ENCODE data around the gene PLSCR1. TPM values are rescaled to one million over a fixed set of nuclear protein-coding genes. Genes with fewer than 3 reads are reported as not detected.
"Not testable (repeated sequence)": the region's sequence is repeated elsewhere in the genome, so short reads cannot be mapped to it uniquely, and the experiment has no call there.

Gene PLSCR1
- total and polyA plus RNA-seq, 2 donors (not counting 1 experiment from before 2014, with no cell fraction given), result 16.8 to 44.6 TPM

DNA sequence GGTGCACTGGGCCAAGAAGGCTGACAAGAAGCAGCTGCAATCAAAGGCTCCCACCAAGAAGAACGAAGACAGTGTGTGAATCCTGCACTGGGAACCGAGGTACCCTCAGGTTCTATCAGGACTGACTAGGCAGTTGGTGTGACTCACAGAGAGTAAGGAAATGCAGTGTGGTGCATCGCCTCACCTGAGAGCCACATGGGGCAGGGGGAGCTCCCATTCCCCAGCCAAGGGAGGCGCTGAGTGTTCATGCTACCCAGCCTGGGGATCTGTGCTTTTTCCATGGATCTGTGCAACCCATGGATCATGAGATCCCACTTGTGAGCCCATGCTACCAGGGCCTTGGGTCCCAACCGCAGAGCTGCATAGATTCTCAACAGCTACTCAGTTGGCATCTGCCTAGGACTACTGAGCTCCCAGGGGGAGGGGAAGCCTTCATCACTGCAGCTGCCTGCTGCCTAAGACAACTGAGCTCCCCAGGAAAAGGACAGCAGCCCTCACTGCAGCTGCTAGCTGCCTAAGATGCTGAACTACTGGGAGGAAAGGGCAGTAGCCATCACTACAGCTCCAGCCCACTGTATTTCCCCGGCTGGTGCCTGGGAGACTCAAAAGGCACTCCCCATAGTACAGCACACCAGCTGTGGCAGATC lies 68.2 kb downstream of the PLSCR1 start:
- H3K27me3 ChIP-seq (replicated peaks in 1 of 4; ENCODE audit: control extremely low read depth in 1 of 4, control insufficient read depth in 3 of 4, insufficient read depth in 4 of 4, low read length in 3 of 4), result peaks cover 0 to 3% (median 0%) of the 10 kb centered on the region in 4 experiments
- no peaks in the 10 kb centered on the region for H3K36me3 ChIP-seq (replicated peaks in 1 of 2; ENCODE audit: control extremely low read depth in 1 of 2, control insufficient read depth in 1 of 2, extremely low read depth in 1 of 2, insufficient read depth in 2 of 2, low read length in 1 of 2)
- H3K27me3 Mint-ChIP-seq, result peaks cover 18% of the 10 kb centered on the region
- no peak overlapping the region for H3K4me2 ChIP-seq (replicated peaks; ENCODE audit: low read depth, low read length, poor library complexity, severe bottlenecking)
- no peaks in the 10 kb centered on the region for H3K4me1 Mint-ChIP-seq
- H3K9me3 Mint-ChIP-seq (ENCODE audit: insufficient read depth), result no peaks in the 10 kb centered on the region
- H3K4me1 ChIP-seq (ENCODE audit: control insufficient read depth in 2 of 2, insufficient read depth in 2 of 2, low read length in 2 of 2), result no peaks in the 10 kb centered on the region
- 98% methylated on average over 5 of the region's 6 CpGs for WGBS (ENCODE audit: insufficient coverage)
- intact Hi-C loops (cut with micrococcal nuclease), result no loop called here
- no peak for ATAC-seq (ENCODE audit: low read depth)
- H3K27ac Mint-ChIP-seq, result no peak overlapping the region
- peaks cover 0 to 4% (median 0%) of the 10 kb centered on the region in 3 donors for H3K9me3 ChIP-seq (ENCODE audit: control extremely low read depth in 1 of 3, control insufficient read depth in 2 of 3, insufficient read depth in 1 of 3, low read length in 2 of 3)
- ChIA-PET POLR2A (no interaction called here), CTCF (no interaction called here)
- no peaks in the 10 kb centered on the region for H4K20me1 ChIP-seq (ENCODE audit: control insufficient read depth, insufficient read depth, low read length, poor library complexity, severe bottlenecking)
- no peak for DNase-seq
- TF ChIP-seq, protein P1, sequence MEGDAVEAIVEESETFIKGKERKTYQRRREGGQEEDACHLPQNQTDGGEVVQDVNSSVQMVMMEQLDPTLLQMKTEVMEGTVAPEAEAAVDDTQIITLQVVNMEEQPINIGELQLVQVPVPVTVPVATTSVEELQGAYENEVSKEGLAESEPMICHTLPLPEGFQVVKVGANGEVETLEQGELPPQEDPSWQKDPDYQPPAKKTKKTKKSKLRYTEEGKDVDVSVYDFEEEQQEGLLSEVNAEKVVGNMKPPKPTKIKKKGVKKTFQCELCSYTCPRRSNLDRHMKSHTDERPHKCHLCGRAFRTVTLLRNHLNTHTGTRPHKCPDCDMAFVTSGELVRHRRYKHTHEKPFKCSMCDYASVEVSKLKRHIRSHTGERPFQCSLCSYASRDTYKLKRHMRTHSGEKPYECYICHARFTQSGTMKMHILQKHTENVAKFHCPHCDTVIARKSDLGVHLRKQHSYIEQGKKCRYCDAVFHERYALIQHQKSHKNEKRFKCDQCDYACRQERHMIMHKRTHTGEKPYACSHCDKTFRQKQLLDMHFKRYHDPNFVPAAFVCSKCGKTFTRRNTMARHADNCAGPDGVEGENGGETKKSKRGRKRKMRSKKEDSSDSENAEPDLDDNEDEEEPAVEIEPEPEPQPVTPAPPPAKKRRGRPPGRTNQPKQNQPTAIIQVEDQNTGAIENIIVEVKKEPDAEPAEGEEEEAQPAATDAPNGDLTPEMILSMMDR (IDR thresholded peaks at IDR 0.05), result no peak
- no peak for TF ChIP-seq EZH2 (IDR thresholded peaks at IDR 0.05; ENCODE audit: borderline replicate concordance, insufficient read depth, low read depth, low read length, poor library complexity, severe bottlenecking)
- H2AFZ ChIP-seq (ENCODE audit: insufficient read depth, low read depth, low read length, poor library complexity, severe bottlenecking), result no peak overlapping the region
- H3K27ac ChIP-seq (ENCODE audit: low read length in 2 of 2), result no peak overlapping the region
- H3K9ac ChIP-seq (ENCODE audit: low read length), result no peak overlapping the region
- no peak overlapping the region for H3K4me3 ChIP-seq (ENCODE audit: control extremely low read depth in 1 of 5, extremely low read depth in 1 of 5, insufficient read depth in 1 of 5, low read depth in 2 of 5, low read length in 4 of 5)
- no peak overlapping the region for H3K4me3 Mint-ChIP-seq
- H3K79me2 ChIP-seq (ENCODE audit: control insufficient read depth, insufficient read depth, low read length), result no peaks in the 10 kb centered on the region

DNA sequence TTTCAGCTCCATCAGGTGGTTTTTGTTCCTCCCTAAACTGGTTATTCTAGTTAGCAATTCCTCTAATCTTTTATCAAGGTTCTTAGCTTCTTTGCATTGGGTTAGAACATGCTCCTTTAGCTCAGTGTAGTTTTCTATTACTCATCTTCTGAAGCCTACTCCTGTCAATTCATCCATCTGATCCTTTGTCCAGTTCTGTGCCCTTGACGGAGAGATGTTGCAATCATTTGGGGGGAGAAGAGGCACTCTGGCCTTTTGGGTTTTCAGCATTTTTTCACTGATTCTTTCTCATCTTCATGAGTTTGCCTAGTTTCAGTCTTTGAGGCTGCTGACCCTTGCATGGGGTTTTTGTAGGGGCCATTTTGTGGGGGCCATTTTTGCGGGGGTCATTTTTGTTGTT lies 69.4 kb downstream of the PLSCR1 start:
- H3K27ac Mint-ChIP-seq; H3K4me3 ChIP-seq (ENCODE audit: control extremely low read depth in 1 of 5, extremely low read depth in 1 of 5, insufficient read depth in 1 of 5, low read depth in 2 of 5, low read length in 4 of 5); H3K9me3 ChIP-seq (ENCODE audit: control extremely low read depth in 1 of 3, control insufficient read depth in 2 of 3, insufficient read depth in 1 of 3, low read length in 2 of 3); H3K27ac ChIP-seq (ENCODE audit: low read length in 2 of 2); ATAC-seq (ENCODE audit: low read depth); H3K4me2 ChIP-seq (replicated peaks; ENCODE audit: low read depth, low read length, poor library complexity, severe bottlenecking); H3K9ac ChIP-seq (ENCODE audit: low read length); H4K20me1 ChIP-seq (ENCODE audit: control insufficient read depth, insufficient read depth, low read length, poor library complexity, severe bottlenecking); POLR2A ChIA-PET; H2AFZ ChIP-seq (ENCODE audit: insufficient read depth, low read depth, low read length, poor library complexity, severe bottlenecking); H3K4me1 ChIP-seq (ENCODE audit: control insufficient read depth in 2 of 2, insufficient read depth in 2 of 2, low read length in 2 of 2); intact Hi-C loops (cut with micrococcal nuclease); H3K4me1 Mint-ChIP-seq; H3K79me2 ChIP-seq (ENCODE audit: control insufficient read depth, insufficient read depth, low read length); H3K27me3 ChIP-seq (replicated peaks in 1 of 4; ENCODE audit: control extremely low read depth in 1 of 4, control insufficient read depth in 3 of 4, insufficient read depth in 4 of 4, low read length in 3 of 4); DNase-seq; H3K4me3 Mint-ChIP-seq; CTCF ChIA-PET; H3K9me3 Mint-ChIP-seq (ENCODE audit: insufficient read depth); H3K36me3 ChIP-seq (replicated peaks in 1 of 2; ENCODE audit: control extremely low read depth in 1 of 2, control insufficient read depth in 1 of 2, extremely low read depth in 1 of 2, insufficient read depth in 2 of 2, low read length in 1 of 2): not testable (repeated sequence)
- peaks cover 14% of the 10 kb centered on the region for H3K27me3 Mint-ChIP-seq
- no CpG with 5 or more reads among the region's 2 CpGs for WGBS (ENCODE audit: insufficient coverage)
